H1 (cell line): ENCODE results near the gene HTRA2. TPM values are rescaled to one million over a fixed set of nuclear protein-coding genes. Genes with fewer than 3 reads are reported as not detected.
A peak's percentile ranks its signal among the peaks of the same experiment; 100 is the strongest.

ENCODE experiments used
- CTCF ChIA-PET: fragments of 300-600 bp; sonication (Branson Sonifier 250); formaldehyde crosslinking; loops from one replicate; lab custom pipeline; 2021; ENCODE audit not compliant: partially characterized antibody; lab: Charles Lee
- POLR2A ChIA-PET: fragments of 300-600 bp; sonication (Branson Sonifier 250); formaldehyde crosslinking; loops from one replicate; lab custom pipeline; 2021; ENCODE audit warnings: inconsistent platforms; ENCODE audit not compliant: partially characterized antibody; lab: Charles Lee
- DNase-seq, 2 experiments: peaks; one replicate each; pipeline versions ENCODE4 v3.0.0 to v3.0.0-alpha.2; 2010 to 2022; ENCODE audit warnings: low spot score in 2 of 2, low read depth in 1 of 2, mixed read lengths in 1 of 2
- FAIRE-seq: peaks from 2 replicates; lab custom pipeline; 2011; peaks lifted over from hg19 to GRCh38; lab: Jason Lieb, UNC
- H2AFZ ChIP-seq: 2 replicates; pipeline ENCODE4 v1.8.1; 2012; ENCODE audit warnings: low read length, inconsistent platforms
- H2AK5ac ChIP-seq: 2 replicates; pipeline ENCODE4 v1.6.1; 2013; ENCODE audit warnings: low read depth, low read length
- H2BK120ac ChIP-seq: replicated peaks from 2 replicates; pipeline ENCODE3; 2013; ENCODE audit warnings: low read depth, low read length, inconsistent platforms
- H2BK12ac ChIP-seq: 2 replicates; pipeline ENCODE4 v1.6.1; 2013; ENCODE audit warnings: low read depth, low read length
- H2BK15ac ChIP-seq: 2 replicates; pipeline ENCODE4 v1.6.1; 2013; ENCODE audit warnings: low read length
- H2BK20ac ChIP-seq: 2 replicates; pipeline ENCODE4 v1.6.1; 2013; ENCODE audit warnings: low read length
- H2BK5ac ChIP-seq: 2 replicates; pipeline ENCODE4 v1.6.1; 2013; ENCODE audit warnings: low read depth, low read length
- H3K14ac ChIP-seq: 2 replicates; pipeline ENCODE4 v1.6.1; 2013; ENCODE audit warnings: inconsistent platforms; ENCODE audit not compliant: insufficient read length
- H3K18ac ChIP-seq: 2 replicates; pipeline ENCODE4 v1.6.1; 2013; ENCODE audit warnings: low read length; ENCODE audit errors: extremely low read depth
- H3K23ac ChIP-seq: 2 replicates; pipeline ENCODE4 v1.6.1; 2013; ENCODE audit warnings: inconsistent platforms; ENCODE audit not compliant: insufficient read length
- H3K23me2 ChIP-seq: 2 replicates; pipeline ENCODE4 v1.6.1; 2013; ENCODE audit warnings: low read depth, low read length
- H3K27ac ChIP-seq: 2 replicates; pipeline ENCODE4 v1.6.1; 2011; ENCODE audit warnings: low read depth, low read length, inconsistent platforms
- H3K27me3 ChIP-seq, 4 experiments: replicated peaks in 1 of 4; 1 replicate in 1 of 4; 2 replicates in 3 of 4; pipeline versions ENCODE4 v1.6.1 to v1.8.1; 2011 to 2013; ENCODE audit warnings: low read length in 3 of 4, mild to moderate bottlenecking in 3 of 4, inconsistent platforms in 2 of 4, mixed read lengths in 2 of 4, moderate library complexity in 1 of 4; ENCODE audit not compliant: control insufficient read depth in 3 of 4, insufficient read depth in 3 of 4; ENCODE audit errors: extremely low read depth in 1 of 4
- H3K36me3 ChIP-seq, 4 experiments: 2 replicates each; pipeline versions ENCODE4 v1.6.1 to v1.8.1; 2011 to 2013; ENCODE audit warnings: mild to moderate bottlenecking in 4 of 4, low read length in 3 of 4, moderate library complexity in 2 of 4, control low read depth in 1 of 4, inconsistent platforms in 1 of 4; ENCODE audit not compliant: insufficient read depth in 4 of 4, control insufficient read depth in 2 of 4
- H3K4ac ChIP-seq: replicated peaks from 2 replicates; pipeline ENCODE3; 2013; ENCODE audit warnings: low read length, low read depth, mixed read lengths, inconsistent platforms; ENCODE audit not compliant: insufficient read length
- H3K4me1 ChIP-seq, 4 experiments: replicated peaks in 1 of 4; 1 replicate in 1 of 4; 2 replicates in 3 of 4; pipeline versions ENCODE4 v1.6.1 to v1.8.1; 2011 to 2013; ENCODE audit warnings: low read length in 3 of 4, inconsistent platforms in 2 of 4, mixed read lengths in 1 of 4; ENCODE audit not compliant: insufficient read depth in 4 of 4, control insufficient read depth in 3 of 4
- H3K4me2 ChIP-seq, 2 experiments: 2 replicates each; pipeline versions ENCODE4 v1.6.1 to v1.8.1; 2011 to 2013; ENCODE audit warnings: low read depth in 2 of 2, low read length in 2 of 2, control low read depth in 1 of 2, inconsistent platforms in 1 of 2, mild to moderate bottlenecking in 1 of 2; ENCODE audit not compliant: insufficient read depth in 1 of 2
- H3K4me3 ChIP-seq, 4 experiments: fragments of 200-600, 300-600 bp in 1 of 4; sonication (generic), shearing (Covaris generic), sonication (Bioruptor Twin) in 1 of 4; 2 replicates each; pipeline versions ENCODE4 v1.5.1 to v1.8.1; 2011 to 2016; ENCODE audit warnings: low read length in 4 of 4, low read depth in 3 of 4, control low read depth in 2 of 4, inconsistent platforms in 2 of 4, mild to moderate bottlenecking in 2 of 4, mixed read lengths in 1 of 4, moderate library complexity in 1 of 4; ENCODE audit not compliant: insufficient read depth in 2 of 4; ENCODE audit errors: extremely low read depth in 1 of 4
- H3K56ac ChIP-seq: replicated peaks from 2 replicates; pipeline ENCODE3; 2013; ENCODE audit warnings: low read depth, mild to moderate bottlenecking, mixed read lengths, low read length, inconsistent platforms; ENCODE audit not compliant: insufficient read length
- H3K79me1 ChIP-seq: 2 replicates; pipeline ENCODE4 v1.6.1; 2013; ENCODE audit warnings: low read depth, low read length, control low read depth
- H3K79me2 ChIP-seq, 2 experiments: 2 replicates each; pipeline versions ENCODE4 v1.6.1 to v1.8.1; 2012 to 2013; ENCODE audit warnings: low read length in 2 of 2, mild to moderate bottlenecking in 2 of 2, inconsistent platforms in 1 of 2; ENCODE audit not compliant: insufficient read depth in 2 of 2, control insufficient read depth in 1 of 2
- H3K9ac ChIP-seq, 4 experiments: replicated peaks in 1 of 4; 1 replicate in 1 of 4; 2 replicates in 3 of 4; pipeline versions ENCODE4 v1.6.1 to v1.8.1; 2011 to 2013; ENCODE audit warnings: low read depth in 3 of 4, low read length in 3 of 4, control low read depth in 2 of 4, mild to moderate bottlenecking in 2 of 4, moderate library complexity in 2 of 4, inconsistent platforms in 1 of 4; ENCODE audit errors: extremely low read depth in 1 of 4
- H3K9me3 ChIP-seq, 2 experiments: 2 replicates each; pipeline versions ENCODE4 v1.6.1 to v1.8.1; 2012 to 2013; ENCODE audit warnings: mild to moderate bottlenecking in 2 of 2, moderate library complexity in 2 of 2, control low read depth in 1 of 2, inconsistent platforms in 1 of 2, low read depth in 1 of 2, low read length in 1 of 2, mixed read lengths in 1 of 2; ENCODE audit not compliant: insufficient read depth in 2 of 2
- H4K20me1 ChIP-seq, 2 experiments: replicated peaks in 1 of 2; 2 replicates each; pipeline versions ENCODE3 to v1.8.1; 2011 to 2013; ENCODE audit warnings: inconsistent platforms in 2 of 2, low read length in 2 of 2, mild to moderate bottlenecking in 1 of 2; ENCODE audit not compliant: insufficient read depth in 2 of 2, control insufficient read depth in 1 of 2
- H4K5ac ChIP-seq: 2 replicates; pipeline ENCODE4 v1.6.1; 2013; ENCODE audit warnings: low read length, low read depth, mixed read lengths, inconsistent platforms; ENCODE audit not compliant: insufficient read length
- H4K8ac ChIP-seq: 2 replicates; pipeline ENCODE4 v1.8.0; 2013; ENCODE audit warnings: mild to moderate bottlenecking, moderate library complexity, low read length, inconsistent platforms; ENCODE audit not compliant: insufficient read depth; ENCODE audit errors: extremely low read depth
- H4K91ac ChIP-seq: replicated peaks from 2 replicates; pipeline ENCODE3; 2013; ENCODE audit warnings: low read length, mixed read lengths, inconsistent platforms; ENCODE audit not compliant: insufficient read length
- CBX8 ChIP-seq: fragments of 300-800, 300-1000 bp; sonication (generic); IDR thresholded peaks from 2 replicates; pipeline ENCODE4 v1.7.1; 2016; ENCODE audit warnings: low read depth, low read length, borderline replicate concordance
- CEBPB ChIP-seq: IDR thresholded peaks from 2 replicates; pipeline ENCODE4 v1.6.1; 2012; ENCODE audit warnings: low read depth, low read length
- CHD1 ChIP-seq: IDR thresholded peaks from 2 replicates; pipeline ENCODE4 v1.6.1; 2012; ENCODE audit warnings: low read depth, low read length, improper control_type of control experiment
- CTCF ChIP-seq, 3 experiments: IDR thresholded peaks; 1 replicate in 2 of 3; 2 replicates in 1 of 3; pipeline versions ENCODE4 v1.5.1 to v1.6.1; 2011; ENCODE audit warnings: low read length in 3 of 3, mild to moderate bottlenecking in 3 of 3, inconsistent platforms in 2 of 3, low read depth in 1 of 3, moderate library complexity in 1 of 3; ENCODE audit not compliant: insufficient read depth in 1 of 3; ENCODE audit errors: control extremely low read depth in 1 of 3
- TAF1 ChIP-seq: IDR thresholded peaks from 2 replicates; pipeline ENCODE4 v1.6.1; 2011; ENCODE audit warnings: mild to moderate bottlenecking, low read depth, low read length
- whole genome bisulfite sequencing, 2 experiments: shearing (Covaris generic) in 1 of 2; methylation state at CpG; one replicate each; pipeline versions ENCODE4 v1.1.6 to v1.1.7; 2013 to 2015; ENCODE audit warnings: low lambda C conversion rate in 2 of 2, mixed read lengths in 2 of 2, inconsistent platforms in 1 of 2, low coverage in 1 of 2, missing lambda C conversion rate in 1 of 2; ENCODE audit not compliant: insufficient replicate concordance in 2 of 2, insufficient coverage in 1 of 2, insufficient read length in 1 of 2; ENCODE audit errors: extremely low coverage in 1 of 2, missing lambda C conversion rate in 1 of 2; 5-methylcytosine and 5-hydroxymethylcytosine counted together
- polyA plus RNA-seq, 7 experiments: library from polyadenylated mRNA; depleted of rRNA in 3 of 7; stranded (reverse) in 5 of 7; unstranded in 2 of 7; fragments of >200 nt in 5 of 7; fragments of 200-250 nt in 2 of 7; gene quantifications; 1 replicate in 5 of 7; 2 replicates in 1 of 7; 4 replicates in 1 of 7; pipeline versions ENCODE4 v1.2.1 to v1.2.3, GENCODE V29; 2011 to 2013; ENCODE audit warnings: missing spikeins in 2 of 7, mixed read lengths in 2 of 7
- total RNA-seq: library from RNA; stranded (reverse); fragmentation: NEBNext Ultra II Directional; extraction: Animal tissue kit (Norgen Biotek cat#: 25700); gene quantifications from 2 replicates; pipeline ENCODE4 v1.2.1, GENCODE V29; 2021

Gene HTRA2
- total and polyA plus RNA-seq, 2 of the 8 experiments (the other 6 are each of a cell fraction or from before 2014, with no cell fraction given): 21.6 to 37.6 TPM

GRCh38 chr2:74536166-74536950 is 6.6 kb downstream of the HTRA2 start:
- 92% methylated on average over 23 of the region's 23 CpGs; no CpG with 5 or more reads in 1 of the 2 experiments for WGBS, 2 experiments
- Histone ChIP-seq H3K18ac (no peak overlapping the region), H3K4ac (no peak overlapping the region), H3K36me3 (peaks cover 2 to 17% (median 10%) of the 10 kb centered on the region in 4 experiments; a peak in 7 of 8 replicates), H3K23ac (no peak overlapping the region), H3K56ac (no peak overlapping the region), H4K5ac (no peak overlapping the region), H3K27me3 (no peaks in the 10 kb centered on the region), H3K9me3 (no peaks in the 10 kb centered on the region), H3K79me1 (peaks cover 2% of the 10 kb centered on the region; the same call in 1 of the 2 replicates), H2BK5ac (no peak overlapping the region), H3K27ac (no peak overlapping the region), H2AK5ac (no peak overlapping the region), H3K79me2 (no peaks in the 10 kb centered on the region), H2AFZ (no peak overlapping the region), H3K4me1 (no peaks in the 10 kb centered on the region; a peak in 1 of 7 replicates), H4K91ac (no peak overlapping the region), H3K4me2 (no peak overlapping the region), H2BK20ac (no peak overlapping the region), H3K14ac (no peak overlapping the region), H2BK120ac (no peak overlapping the region), H4K20me1 (peaks cover 3 to 10% of the 10 kb centered on the region in 2 experiments), H3K4me3 (no peak overlapping the region), H3K23me2 (no peaks in the 10 kb centered on the region; the same call in 1 of the 2 replicates), H4K8ac (peak overlapping the region; percentile 9; the same call in 1 of the 2 replicates), H3K9ac (no peak overlapping the region), H2BK12ac (no peak overlapping the region), H2BK15ac (no peak overlapping the region)
- no peak for FAIRE-seq
- TF ChIP-seq CEBPB: no peak
- no peak for TF ChIP-seq TAF1
- TF ChIP-seq CBX8: no peak
- no peak for TF ChIP-seq CHD1
- no peak for TF ChIP-seq CTCF (IDR thresholded peaks at IDR 0.05; ENCODE audit: control extremely low read depth in 1 of 3, insufficient read depth in 1 of 3, low read depth in 1 of 3, low read length in 3 of 3)
- POLR2A ChIA-PET: interaction anchor here (1.1 to 2.3 kb wide), 4 partner anchors 10 to 38 kb away, joined by 3 to 6 read pairs (median 4); partner anchors contain the start of genes DQX1 and LBX2
- CTCF ChIA-PET: interaction anchor here (0.5 to 1.2 kb wide), 4 partner anchors 10 to 51 kb away, joined by 3 read pairs; no protein-coding TSS in a partner anchor
- no peak for DNase-seq
